LoVo (cell line): ENCODE data around the gene TSPAN14.
"Not testable (repeated sequence)": the region's sequence is repeated elsewhere in the genome, so short reads cannot be mapped to it uniquely, and the experiment has no call there.

Source experiments
- DNase-seq: peaks from one replicate; pipeline ENCODE4 v3.0.0-alpha.2; 2016; ENCODE audit warnings: low spot score

The TSPAN14 gene

DNA sequence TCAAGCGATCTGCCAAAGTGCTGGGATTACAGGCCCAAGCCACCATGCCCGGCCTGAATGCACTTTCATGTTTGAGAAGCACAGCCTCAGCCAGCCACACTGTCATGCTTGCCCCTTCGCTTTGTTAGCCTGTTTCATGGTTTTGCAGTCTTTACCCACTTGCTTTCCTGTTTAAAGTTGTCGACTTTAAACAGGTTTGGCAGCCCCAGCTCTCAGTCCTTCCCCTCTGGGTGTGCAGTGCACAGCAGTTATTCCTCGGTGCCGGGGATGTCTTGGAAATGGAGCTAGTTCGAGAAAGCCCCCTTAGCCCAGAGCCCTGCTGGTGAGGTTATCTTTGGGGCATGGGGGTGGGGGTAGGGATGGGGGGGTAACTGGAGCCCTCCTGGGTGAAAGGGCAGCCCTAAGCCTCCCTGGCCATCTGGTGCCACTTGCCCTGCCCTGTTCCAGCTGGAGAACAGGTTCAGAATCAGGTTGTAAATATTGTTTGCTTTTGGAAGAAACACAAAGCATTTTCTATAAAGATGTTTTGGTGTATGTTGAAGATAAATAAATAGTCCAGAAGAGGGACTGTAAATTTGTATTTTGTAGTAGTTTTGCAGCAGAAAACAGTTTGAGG is 14.8 kb downstream of the TSPAN14 start:
- no peak for DNase-seq

DNA sequence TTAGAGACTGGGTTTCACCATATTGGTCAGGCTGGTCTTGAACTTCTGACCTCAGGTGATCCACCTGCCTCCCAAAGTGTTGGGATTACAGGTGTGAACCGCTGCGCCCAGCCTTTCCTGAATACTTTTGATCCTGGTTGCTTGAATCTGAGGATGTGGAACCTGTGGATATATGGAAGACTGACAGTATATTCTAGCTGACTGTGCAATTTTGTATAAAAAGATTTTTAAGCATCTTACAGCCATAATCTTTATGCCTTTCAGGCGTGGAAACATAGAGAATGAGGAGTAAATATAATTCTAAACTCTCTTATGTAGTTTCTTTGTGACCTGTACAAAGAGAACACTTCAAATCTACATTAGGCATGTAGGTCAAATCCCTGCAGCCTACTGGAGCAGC is 16.2 kb downstream of the TSPAN14 start:
- no peak for DNase-seq

DNA sequence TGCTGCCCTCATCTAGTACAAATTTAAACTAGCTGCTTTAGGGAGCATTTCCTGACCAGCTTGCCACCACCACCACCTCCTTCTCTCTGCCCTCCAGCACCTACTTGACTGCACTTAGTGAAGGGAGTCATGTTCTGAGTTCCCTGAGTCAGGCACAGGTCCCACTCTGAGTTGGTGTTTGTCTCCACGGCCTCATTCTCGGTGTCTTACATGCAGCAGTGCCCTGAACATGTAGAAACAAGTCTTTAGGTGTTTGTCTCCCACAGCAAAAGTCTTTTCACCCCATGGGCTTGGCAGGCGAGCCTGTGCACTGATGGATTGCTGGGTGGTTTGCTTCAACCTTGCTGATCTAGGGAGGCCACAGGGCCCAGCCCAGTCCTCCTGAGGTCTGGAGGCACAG is 16.9 kb downstream of the TSPAN14 start:
- no peak for DNase-seq

DNA sequence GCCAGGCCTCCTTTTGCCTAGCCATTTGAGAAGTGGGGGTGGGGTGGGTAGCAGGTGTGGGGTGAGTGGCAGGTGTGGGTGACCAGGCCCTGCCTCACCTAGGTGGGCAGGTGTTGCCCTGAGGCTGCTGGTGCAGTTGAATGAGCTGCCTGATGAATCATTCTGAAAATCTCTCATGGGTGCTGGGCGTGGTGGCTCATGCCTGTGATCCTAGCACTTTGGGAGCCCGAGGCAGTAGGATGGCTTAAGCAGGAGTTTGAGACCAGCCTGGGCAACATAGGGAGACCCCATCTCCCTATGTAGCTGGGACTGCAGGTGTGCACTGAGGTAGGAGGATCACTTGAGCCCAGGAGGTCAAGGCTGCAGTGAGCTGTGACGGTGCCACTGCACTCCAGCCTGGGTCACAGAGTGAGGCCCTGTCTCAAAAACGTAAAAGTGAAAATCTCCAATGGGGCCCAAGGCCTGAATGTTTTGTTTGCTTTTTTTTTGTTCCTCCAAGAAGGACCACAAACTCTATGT is 17.7 kb downstream of the TSPAN14 start:
- peak; percentile 60 for DNase-seq

DNA sequence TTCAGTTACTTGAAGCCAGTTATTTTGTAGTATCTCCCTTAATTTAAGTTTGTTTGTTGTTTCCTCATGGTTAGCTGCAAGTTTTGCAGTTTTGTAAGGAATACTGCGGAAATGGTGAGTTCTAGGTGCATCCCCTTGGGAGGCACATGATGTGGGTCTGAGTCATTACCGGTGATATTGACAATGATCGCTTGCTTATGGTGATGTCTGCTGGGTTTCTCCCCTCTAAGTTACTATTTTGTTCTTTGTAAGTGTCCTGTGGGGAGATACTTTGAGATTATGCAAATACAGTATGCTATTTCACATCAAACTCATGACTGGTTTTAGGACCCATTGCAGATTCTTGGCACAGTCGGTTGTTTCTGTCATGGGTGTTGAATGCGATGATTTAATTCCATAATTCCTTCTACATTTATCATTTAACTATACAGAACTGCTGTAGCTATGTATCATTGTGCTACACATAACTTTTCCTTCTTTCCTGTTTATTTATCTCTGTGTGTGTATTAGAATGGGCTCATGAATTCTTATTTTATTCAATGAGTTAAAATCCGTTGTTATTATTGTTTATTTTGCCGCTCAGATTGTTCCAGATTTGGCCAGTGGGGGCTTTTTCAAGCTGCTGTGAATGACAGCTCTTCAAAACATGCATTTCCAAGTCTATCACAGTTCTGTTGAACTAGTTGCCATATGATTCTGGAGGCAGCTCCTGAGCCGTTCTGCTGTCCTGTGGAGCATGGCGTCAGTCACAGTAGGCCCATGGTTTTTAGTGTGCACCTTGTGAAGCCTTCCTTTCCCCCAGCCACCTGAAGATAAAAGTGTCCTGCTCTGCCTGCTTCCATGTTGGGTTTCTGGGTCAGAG is 18.4 kb downstream of the TSPAN14 start:
- no peak for DNase-seq

DNA sequence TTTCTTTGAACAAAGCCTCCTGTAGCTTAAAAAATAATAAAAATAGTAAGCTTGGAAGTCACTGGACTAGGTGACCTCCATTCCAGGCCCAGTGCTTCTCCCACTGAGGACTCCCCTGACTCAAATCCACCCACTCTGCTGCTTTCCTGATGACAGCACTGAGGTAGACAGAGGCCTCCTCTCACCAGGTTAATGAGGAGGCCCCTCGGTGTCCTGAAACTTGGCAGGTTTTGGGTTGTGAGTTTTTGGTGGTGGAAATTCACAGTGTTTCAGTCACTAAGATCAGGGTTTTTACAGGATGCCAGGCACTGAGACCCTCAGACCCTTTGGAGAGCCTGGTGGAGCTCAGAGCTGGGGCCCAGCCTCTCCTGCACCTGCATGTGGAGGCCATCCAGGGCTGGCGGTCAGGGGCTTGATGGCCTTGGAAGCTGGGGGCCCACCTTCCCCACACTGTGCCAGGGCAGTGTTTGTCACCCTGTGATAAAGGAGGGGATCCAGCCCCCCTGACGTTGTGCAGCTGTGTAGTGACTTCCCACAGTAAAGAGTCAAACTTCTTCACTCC is 19.1 kb downstream of the TSPAN14 start:
- DNase-seq, result no peak

DNA sequence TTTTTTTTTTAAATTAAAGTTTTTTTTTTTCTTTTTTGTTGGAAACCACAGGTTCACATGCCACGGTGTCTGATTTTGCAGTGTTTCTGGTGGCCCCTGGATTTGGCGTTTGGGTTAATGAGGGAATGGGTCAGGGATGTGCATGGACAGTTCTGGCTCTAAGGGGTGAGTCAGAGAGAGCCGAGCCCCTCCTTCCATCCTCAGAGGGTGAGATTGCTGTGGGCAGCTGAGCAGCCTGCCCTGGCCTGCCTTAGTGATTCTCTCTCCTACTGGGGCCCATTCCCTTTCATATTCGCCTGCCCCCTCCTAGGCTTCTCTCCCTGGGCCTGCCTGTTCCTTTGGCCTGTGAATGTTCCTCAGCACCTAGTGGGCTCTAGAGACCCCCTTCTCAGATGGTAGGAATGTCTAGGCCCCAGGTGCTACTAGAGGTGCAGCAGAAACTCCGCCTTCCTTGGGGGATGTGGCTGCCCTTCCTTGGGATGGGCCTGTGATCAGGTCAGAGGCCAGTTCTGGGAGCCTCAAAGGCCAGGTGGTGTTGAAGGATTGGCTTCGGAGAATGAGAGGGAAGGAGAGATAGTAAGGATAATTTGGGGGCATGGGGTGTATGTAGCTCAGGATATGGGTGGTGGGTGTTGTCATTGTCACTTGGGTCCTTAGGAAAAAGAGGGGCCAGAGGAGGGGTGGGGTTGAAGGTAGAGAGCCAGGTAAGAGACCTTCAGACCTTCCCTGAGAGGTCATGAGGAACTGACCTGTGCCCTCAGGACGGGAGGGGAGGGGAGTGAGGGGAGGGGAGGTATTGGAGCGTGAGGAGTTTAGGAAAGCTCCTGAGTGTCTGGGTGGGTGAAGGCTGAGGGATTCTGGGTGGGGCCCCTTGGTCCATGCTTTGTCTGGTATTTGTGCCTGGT is 19.8 kb downstream of the TSPAN14 start:
- DNase-seq, result no peak

DNA sequence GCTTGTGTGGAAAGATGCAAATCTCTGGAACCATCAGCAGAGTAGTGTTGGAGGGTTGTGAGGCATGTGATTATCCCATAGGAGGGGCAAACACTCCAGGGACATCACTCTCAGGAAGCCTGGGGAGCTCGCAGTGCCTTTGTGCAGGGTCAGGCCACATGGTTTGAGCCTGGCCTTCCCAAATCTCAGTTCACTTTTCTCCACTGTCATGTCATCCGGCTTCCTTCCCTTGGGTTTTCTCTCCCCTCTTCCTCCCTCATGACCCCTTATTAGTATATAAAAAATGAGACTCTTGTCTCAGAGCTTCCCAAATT is 20.4 kb downstream of the TSPAN14 start:
- no peak for DNase-seq

DNA sequence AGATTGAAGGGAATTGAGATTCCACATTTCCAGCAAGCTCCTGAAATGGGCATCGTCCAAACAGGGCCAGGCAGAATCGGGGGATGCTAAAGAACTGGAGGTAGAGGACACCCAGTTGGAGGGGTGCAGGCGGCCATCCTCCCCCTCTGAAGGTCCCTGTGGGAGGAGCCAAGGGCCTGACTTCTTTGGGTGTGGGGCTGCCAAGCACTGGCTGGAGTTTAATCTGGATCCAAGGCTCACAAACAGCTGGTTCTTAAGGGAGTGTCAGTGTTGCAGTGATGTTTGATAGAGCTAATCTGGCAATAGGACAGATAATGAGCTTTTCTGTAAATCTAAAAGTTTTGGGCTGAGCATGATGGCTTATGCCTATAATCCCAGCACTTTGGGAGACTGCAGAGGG is 20.8 kb downstream of the TSPAN14 start:
- DNase-seq, result no peak

DNA sequence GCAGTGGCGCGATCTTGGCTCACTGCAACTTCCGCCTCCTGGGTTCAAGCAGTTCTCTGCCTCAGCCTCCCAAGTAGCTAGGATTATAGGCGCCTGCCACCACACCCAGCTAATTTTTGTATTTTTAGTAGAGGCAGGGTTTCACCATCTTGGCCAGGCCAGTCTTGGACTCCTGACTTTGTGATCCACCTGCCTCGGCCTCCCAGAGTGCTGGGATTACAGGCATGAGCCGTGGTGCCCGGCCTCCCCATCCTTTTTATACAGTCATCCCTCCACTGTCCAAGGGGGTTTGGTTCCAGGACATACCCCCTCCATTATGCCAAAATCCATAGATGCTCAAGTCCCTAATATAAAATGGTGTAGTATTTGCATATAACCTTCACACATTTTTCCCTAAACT is 21.5 kb downstream of the TSPAN14 start:
- not testable (repeated sequence) for DNase-seq

DNA sequence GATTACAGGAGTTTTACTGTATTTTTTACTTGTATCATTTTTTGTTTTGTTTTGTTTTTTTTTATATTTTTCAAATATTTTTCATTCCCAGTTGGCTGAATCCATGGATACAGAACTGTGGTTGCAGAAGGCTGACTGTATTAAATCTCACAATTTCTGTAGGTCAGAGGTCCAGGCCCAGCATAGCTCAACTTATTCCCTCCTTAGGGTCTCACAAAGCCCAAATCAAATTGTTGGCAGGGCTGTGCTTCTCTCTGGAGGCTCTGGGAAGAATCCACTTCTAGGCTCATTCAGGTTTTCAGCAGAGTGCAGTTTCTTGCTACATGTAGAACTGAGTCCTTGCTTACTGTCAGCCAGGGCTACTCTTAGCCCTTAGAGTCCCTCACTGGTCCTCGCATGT is 22.6 kb downstream of the TSPAN14 start:
- DNase-seq, result no peak

DNA sequence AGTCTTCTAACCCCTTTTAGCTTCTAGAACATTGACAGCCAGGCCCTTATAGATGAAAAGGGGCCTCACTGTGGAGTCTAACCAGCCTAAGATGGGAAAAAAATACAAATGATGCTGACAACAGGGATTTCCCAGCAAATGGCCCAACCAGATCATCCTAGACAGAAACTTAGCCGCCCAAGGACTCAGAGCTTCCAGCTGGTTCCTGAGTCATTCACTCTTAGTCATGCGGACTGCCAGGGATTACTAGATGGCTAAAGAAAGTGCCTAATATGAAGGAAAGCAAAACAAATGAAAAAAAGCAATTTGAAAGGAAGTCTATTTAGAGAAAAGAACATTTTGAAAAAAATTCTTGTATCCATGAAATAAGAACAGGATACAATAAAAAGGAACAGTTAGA is 23.7 kb downstream of the TSPAN14 start:
- no peak for DNase-seq

DNA sequence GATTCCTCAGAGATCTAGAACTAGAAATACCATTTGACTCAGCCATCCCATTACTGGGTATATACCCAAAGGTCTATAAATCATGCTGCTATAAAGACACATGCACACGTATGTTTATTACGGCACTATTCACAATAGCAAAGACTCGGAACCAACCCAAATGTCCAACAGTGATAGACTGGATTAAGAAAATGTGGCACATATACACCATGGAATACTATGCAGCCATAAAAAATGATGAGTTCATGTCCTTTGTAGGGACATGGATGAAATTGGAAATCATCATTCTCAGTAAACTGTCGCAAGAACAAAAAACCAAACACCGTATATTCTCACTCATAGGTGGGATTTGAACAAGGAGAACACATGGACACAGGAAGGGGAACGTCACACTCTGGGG is 26.3 kb downstream of the TSPAN14 start:
- DNase-seq, result not testable (repeated sequence)

DNA sequence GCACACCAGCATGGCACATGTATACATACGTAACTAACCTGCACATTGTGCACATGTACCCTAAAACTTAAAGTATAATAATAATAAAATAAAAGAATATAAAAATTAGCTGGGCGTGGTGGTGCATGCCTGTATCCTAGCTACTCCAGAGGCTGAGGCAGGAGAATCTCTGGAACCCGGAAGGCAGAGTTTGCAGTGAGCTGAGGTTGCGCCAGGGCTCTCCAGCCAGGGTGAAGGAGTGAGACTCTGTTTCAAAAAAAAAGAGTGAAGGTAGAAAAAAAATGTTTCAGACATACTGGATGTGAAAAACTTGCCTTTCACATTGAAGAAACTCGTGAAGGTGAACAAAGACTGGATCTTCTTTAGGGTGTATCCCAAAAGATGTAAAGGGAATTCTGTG is 26.7 kb downstream of the TSPAN14 start:
- DNase-seq, result no peak

DNA sequence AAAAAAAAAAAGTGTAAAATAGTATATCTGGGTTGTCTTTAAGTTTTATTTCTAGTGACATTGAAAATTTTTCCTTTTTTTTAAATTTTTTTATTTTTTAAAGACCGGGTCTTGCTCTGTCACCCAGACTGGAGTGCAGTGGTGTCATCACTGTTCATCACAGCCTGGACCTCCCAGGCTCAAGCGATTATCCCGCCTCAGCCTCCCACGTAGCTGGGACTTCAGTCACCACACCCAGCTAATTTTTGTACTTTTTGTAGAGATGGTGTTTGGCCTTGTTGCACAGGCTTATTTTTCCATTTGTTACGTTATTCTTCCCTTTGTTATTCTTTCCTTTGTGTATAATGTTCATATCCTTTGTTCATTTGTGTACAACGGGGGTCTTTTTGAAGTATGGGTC is 30.1 kb downstream of the TSPAN14 start:
- no peak for DNase-seq

DNA sequence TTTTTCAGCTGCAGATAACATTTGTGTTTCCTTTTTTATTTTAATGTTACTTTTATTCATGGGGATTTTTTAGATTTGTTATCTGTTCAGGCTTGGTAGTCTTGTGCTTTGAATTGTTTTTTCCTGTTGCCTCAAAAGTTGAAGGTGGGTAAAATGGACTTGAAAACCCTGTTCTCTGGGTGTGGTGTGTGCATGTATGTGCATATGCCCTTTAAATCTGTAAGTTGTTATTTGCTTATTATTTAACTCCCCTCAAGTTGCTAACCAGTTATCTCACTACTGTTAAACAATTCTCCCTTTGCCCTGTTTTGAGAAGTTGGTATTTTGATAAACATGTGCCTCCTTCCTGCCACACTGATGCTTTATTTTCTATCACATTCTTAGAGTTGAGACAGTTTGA is 30.6 kb downstream of the TSPAN14 start:
- DNase-seq, result no peak

DNA sequence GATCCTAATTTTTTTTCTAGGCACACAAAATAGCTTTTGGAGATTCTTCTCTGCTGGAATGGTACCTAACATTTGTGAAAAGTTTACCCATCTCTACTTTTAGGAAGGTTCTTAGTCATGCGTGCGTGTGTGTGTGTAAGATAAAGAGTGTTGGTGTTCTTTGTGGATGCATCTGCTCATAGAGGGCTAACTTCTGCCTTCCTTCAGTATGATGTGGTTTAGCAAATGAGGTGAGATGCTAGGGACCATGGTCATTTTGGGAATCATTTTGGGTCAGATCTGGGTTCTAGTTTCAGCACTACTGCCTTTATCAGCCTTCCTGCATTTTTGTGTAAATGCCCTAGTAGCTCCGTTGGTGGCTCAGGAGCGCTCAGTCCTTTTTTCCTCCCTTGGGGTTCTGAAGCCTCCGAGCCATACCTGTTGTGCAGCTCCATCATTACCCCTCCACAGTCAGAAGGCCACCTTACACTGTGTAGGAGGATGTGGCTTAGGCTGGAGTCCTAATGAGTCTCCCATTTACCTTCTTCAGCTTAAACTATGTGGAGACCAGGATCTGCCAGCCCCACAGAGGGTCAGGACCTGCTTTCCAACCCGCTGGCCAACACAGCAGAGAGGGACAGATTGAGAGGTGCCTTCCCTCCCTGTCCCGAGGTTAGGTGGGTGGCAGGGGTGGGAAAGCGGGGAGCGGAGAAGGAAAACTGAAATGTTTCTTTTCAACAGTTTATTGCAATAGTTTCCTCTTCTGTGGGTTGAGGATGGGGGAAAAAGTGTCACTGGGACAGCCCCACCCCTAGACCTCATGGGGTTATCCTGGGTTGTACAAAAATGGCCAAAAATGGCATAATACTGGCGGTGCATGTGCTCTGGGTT is 31.2 kb downstream of the TSPAN14 start:
- DNase-seq, result no peak

DNA sequence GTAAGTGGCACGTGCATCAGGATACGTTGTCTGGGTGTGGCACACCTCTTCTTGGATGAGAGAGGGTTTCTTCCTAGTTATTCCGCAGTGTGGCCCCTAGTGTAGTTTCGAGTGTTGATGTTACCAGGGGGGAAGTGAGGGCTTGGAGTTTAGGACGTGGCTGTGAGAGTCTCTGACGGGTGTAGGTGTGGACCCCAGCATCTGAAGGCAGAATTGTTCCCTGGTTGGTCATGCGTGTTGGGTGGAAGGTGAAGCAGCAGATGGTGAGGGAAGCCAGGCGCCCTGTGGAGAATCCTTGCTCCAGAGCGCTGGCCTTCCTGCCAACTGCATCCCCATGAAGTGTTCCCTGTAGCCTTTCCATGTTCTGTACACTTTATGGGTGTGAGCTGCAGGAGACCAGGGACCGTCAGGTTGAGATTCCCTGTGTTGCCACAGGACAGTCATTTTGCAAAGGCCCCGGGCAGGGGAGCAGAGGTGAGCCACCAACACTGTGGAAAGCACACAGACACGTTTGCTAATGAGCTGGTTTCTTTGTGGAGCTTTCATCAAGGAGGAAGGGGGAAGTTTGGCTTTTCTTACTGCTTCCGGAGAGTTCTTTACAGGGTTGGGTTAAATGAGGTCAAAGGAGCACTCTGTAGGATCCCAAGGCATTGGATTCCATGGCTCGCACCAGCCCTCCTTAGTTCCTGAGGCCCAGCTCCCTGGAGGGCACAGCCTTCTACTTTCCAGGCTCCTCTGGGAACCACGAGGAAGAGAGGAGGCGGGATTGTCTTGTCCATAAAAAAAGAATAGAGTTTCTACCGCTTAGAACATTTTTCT is 32.0 kb downstream of the TSPAN14 start:
- DNase-seq, result no peak

DNA sequence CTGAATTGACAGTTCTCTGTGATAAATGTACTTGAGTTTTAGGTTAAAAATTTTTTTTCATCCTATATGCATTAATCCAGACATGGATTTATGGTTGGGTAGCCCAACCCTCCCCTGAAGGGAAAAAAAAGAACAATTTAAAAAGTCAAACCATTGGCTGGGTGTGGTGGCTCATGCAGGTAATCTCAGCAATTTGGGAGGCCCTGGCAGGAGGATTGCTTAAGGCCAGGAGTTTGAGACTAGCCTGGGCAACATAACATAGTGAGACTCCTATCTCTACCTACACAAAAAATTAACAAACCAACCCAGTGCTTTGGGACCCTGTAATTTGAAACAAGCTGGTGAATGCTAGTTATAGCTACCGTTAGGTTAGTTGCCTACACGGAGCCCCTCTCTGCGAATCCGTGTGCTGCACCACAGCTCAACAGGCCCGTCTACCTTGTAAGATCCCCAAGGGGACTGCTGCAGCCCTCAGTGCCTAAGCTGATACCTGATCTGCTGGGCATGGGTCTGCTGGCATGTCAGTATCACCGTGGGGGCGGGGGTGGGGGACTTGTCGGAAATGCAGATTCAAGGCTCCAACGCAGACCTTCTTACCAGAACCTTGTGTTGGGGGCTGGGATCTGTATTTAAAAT is 32.8 kb downstream of the TSPAN14 start:
- no peak for DNase-seq

DNA sequence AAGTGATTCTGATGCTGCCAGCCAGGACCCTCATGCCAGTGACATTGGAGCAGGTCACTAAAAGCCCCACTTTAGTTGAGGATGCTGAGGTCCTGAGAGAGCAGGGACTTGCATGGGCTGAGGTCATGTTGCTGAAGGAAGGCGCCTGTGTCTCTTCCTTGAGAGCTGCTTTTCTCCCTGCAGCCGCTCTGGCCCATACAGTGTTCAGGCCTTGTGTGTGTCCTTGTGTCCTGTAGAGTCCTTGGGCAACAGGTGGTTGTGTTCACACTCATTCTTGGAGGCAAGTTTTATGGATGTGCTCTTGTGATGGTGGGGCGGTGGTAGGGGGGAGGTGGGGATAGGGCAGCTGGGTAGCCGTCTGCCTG is 33.3 kb downstream of the TSPAN14 start:
- no peak for DNase-seq
